Omental fat pad (tissue), 4 donors: ENCODE measurements around the gene ENSA. TPM values are rescaled to one million over a fixed set of nuclear protein-coding genes. Genes with fewer than 3 reads are reported as not detected.
"Not testable (repeated sequence)": the region's sequence is repeated elsewhere in the genome, so short reads cannot be mapped to it uniquely, and the experiment has no call there.

ENCODE experiments used
- ATAC-seq: fragments of 150-250 bp; one replicate; pipeline ENCODE4 v1.9.1; 2016; ENCODE audit warnings: mild to moderate bottlenecking, moderate library complexity; ENCODE audit not compliant: low FRiP score
- DNase-seq: peaks from one replicate; pipeline ENCODE4 v3.0.0-alpha.2; 2019; ENCODE audit warnings: low spot score
- total RNA-seq, 4 donors: library from RNA; depleted of rRNA; stranded (reverse); fragments of >200 nt; gene quantifications; one replicate each; pipeline ENCODE4 v1.1.0, GENCODE V29; 2016
- TF ChIP-seq, protein P1 (sequence below), 3 donors: fragments of 450-650 bp; IDR thresholded peaks; one replicate each; pipeline ENCODE4 v1.5.1; 2016 to 2017; ENCODE audit warnings: antibody characterized with exemption in 3 of 3, mild to moderate bottlenecking in 3 of 3, moderate library complexity in 2 of 3

ENSA gene
- total RNA-seq, 4 donors from 2014 or later, result 115 to 179 (median 155) TPM

DNA sequence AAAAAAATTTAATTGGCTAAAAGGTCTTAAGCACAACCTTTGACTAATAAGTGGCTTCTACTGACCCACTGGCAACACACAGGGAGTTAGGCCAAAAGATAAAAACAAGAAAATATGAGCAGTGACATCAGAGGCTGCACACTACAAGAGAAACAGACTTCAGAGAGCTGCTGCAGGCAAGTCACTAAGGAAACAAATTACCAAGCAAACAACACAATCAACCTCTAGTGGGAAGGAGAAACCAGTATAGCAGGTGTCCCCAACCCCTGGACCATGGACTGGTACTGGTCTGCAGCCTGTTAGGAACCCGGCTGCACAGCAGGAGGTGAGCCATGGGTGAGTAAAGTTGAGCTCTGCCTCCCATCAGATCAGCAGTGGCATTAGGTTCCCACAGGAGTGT lies 20.8 kb upstream of the ENSA start:
- TF ChIP-seq, protein P1, sequence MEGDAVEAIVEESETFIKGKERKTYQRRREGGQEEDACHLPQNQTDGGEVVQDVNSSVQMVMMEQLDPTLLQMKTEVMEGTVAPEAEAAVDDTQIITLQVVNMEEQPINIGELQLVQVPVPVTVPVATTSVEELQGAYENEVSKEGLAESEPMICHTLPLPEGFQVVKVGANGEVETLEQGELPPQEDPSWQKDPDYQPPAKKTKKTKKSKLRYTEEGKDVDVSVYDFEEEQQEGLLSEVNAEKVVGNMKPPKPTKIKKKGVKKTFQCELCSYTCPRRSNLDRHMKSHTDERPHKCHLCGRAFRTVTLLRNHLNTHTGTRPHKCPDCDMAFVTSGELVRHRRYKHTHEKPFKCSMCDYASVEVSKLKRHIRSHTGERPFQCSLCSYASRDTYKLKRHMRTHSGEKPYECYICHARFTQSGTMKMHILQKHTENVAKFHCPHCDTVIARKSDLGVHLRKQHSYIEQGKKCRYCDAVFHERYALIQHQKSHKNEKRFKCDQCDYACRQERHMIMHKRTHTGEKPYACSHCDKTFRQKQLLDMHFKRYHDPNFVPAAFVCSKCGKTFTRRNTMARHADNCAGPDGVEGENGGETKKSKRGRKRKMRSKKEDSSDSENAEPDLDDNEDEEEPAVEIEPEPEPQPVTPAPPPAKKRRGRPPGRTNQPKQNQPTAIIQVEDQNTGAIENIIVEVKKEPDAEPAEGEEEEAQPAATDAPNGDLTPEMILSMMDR (IDR thresholded peaks at IDR 0.05), result no peak
- ATAC-seq, result no peak

GRCh38 chr1:150649441-150650075 lies 20.1 kb upstream of the ENSA start:
- DNase-seq, result no peak
- no peak for ATAC-seq
- TF ChIP-seq, protein P1 (IDR thresholded peaks at IDR 0.05), result no peak

More for the DNA sequence above, 20.8 kb upstream of the ENSA start:
- DNase-seq, result no peak

- TF ChIP-seq, protein P1 (IDR thresholded peaks at IDR 0.05), result no peak
- ATAC-seq, result no peak
- DNase-seq, result no peak
Measured at GRCh38 chr1:150642296-150642695, 12.9 kb upstream of the ENSA start.

DNA sequence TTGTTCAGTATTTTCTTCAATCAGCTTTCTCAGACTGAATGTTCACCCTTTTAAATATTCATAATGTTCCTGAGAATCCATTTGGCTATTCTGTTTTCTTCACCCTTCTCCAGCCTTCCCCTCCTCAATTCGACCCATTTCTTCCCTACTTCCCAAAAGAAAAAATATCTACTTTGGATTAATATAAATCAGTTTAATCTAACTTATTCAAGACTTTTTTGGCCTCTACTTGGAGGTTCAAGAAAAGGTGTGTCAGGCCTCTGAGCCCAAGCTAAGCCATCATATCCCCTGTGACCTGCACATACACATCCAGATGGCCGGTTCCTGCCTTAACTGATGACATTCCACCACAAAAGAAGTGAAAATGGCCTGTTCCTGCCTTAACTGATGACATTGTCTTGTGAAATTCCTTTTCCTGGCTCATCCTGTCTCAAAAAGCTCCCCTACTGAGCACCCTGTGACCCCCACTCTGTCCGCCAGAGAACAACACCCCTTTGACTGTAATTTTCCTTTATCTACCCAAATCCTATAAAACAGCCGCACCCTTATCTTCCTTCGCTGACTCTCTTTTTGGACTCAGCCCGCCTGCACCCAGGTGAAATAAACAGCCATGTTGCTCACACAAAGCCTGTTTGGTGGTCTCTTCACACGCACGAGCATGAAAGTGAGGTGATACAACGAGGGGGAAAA lies 11.9 kb upstream of the ENSA start:
- not testable (repeated sequence) for ATAC-seq, DNase-seq

DNA sequence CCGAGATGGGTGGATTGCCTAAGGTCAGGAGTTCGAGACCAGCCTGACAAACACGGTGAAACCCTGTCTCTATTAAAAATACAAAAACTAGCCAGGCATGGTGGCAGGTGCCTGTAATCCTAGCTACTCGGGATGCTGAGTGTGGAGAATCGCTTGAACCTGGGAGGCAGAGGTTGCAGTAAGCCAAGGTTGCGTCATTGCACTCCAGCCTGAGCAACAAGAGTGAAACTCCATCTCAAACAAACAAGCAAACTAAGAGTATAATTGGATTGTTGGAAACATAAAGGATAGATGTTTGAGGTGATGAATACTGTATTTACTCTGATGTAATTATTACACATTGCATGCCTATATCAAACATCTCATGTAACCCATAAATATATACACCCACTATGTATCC lies 9.0 kb upstream of the ENSA start:
- DNase-seq, ATAC-seq: not testable (repeated sequence)

DNA sequence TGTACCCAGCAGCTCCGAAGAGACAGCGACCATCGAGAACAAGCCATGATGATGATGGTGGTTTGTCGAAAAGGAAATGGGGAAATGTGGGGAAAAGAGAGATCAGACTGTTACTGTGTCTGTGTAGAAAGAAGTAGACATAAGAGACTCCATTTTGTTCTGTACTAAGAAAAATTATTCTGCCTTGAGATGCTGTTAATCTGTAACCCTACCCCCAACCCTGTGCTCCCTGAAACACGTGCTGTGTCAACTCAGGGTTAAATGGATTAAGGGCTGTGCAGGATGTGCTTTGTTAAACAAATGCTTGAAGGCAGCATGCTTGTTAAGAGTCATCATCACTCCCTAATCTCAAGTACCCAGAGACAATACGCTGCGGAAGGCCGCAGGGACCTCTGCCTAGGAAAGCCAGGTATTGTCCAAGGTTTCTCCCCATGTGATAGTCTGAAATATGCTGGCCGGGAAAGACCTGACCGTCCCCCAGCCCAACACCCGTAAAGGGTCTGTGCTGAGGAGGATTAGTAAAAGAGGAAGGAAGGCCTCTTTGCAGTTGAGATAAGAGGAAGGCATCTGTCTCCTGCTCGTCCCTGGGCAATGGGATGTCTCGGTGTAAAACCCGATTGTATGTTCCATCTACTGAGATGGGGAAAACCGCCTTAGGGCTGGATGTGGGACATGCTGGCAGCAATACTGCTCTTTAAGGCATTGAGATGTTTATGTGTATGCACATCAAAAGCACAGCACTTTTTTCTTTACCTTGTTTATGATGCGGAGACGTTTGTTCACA lies 5.6 kb upstream of the ENSA start:
- ATAC-seq, DNase-seq: not testable (repeated sequence)

DNA sequence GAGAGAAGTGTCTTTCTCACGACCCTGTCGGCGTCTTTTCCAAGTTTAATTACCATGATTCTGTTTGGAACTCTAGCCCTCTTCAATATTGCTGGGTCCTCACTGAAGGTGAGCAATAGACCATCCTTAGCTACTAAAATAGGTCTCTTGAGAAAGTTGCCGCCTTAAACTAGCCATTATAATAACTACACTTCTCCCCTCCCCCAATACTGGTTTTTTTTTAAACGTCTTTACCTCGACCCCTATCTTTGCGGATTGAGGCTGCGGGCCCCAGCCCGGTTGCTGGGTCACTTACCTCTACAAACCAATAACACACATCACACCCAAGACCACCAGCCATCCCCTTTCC lies 672 bp downstream of the ENSA start:
- ATAC-seq, result no peak
- no peak for DNase-seq
- TF ChIP-seq, protein P1 (IDR thresholded peaks at IDR 0.05), result no peak

GRCh38 chr1:150627826-150628410 lies 1.5 kb downstream of the ENSA start:
- ATAC-seq, result no peak
- DNase-seq, result no peak
- TF ChIP-seq, protein P1 (IDR thresholded peaks at IDR 0.05), result no peak
